Stimulated activated CD4-positive, alpha-beta T cell treated with anti-CD3 and anti-CD28 coated beads, Interleukin-2, amount 100 ng/mL, for 48 hours (primary cell): ENCODE results near the gene ZNF780B.
A peak's percentile ranks its signal among the peaks of the same experiment; 100 is the strongest.

Experiments
- DNase-seq, 2 donors: peaks; one replicate each; pipeline ENCODE4 v3.0.0-alpha.2; 2020

The ZNF780B gene

GRCh38 chr19:40035996-40036395, 20.0 kb downstream of the ZNF780B start:
- no peak for DNase-seq

GRCh38 chr19:40033989-40034560, 22.0 kb downstream of the ZNF780B start:
- DNase-seq, result no peak

GRCh38 chr19:40026597-40026970, 29.4 kb downstream of the ZNF780B start:
- DNase-seq, result no peak

DNA sequence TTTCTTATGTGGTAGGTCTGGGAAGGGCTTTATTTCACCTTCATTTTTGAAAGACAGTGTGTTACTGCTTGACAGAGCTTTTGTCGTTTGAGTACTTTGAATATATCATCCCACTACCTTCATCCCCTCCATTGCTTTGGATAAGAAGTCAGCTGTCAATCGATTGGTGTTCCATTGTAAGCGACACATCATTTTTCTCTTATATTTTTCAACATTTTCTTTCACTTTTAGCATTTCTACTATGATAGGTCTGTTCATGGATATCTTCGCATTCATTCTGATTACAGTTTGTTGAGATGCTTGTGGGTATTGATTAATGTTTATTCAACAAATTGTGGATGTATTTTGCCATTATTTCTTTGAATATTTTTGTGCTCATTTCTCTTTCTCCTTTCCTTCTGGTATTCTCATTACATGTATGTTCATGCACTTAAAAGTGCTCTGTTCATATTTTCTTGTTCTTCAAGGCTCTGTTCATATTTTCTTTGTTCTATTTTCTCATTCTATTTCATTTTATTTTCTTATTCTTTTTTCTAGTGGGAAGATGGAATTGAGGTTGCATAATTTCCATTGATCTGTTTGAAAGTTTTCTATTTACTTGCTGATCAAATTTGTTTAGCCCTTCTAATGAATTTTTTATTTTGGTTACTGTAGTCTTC, 30.0 kb downstream of the ZNF780B start:
- no peak for DNase-seq

GRCh38 chr19:40023969-40024368, 32.1 kb downstream of the ZNF780B start:
- no peak for DNase-seq

DNA sequence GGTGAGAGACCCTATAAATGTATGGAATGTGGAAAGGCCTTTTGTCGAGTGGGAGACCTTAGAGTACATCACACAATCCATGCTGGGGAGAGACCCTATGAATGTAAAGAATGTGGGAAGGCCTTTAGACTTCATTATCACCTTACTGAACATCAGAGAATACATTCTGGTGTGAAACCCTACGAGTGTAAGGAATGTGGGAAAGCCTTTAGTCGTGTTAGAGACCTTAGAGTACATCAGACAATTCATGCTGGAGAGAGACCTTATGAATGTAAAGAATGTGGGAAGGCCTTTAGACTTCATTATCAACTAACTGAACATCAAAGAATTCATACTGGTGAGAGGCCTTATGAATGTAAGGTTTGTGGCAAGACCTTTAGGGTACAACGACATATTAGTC, 42.0 kb downstream of the ZNF780B start:
- DNase-seq, result no peak

- DNase-seq, result no peak
Measured at GRCh38 chr19:40009674-40010073, 46.4 kb downstream of the ZNF780B start.

DNA sequence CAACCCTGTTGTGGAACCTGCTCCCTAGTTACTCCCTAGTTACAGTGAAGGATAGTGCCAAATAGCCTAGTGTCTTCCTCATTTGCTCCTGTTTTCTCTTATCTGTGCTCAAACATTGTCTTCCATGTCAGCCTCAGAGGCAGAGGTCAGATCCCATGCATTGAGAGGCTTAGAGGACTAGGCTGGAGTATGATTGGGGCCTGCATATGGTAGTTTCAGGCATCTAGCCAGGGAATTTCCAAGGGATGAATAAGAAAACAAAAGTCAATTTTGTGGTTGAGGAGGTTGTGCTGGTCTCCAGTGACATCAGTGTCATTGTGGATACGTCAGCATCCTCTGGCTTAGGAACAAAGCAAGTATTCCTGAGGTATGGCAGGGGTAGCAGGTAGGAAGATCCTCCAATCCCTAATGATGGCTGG, 49.7 kb downstream of the ZNF780B start:
- DNase-seq, result no peak

GRCh38 chr19:40005691-40006272, 50.2 kb downstream of the ZNF780B start:
- no peak for DNase-seq

DNA sequence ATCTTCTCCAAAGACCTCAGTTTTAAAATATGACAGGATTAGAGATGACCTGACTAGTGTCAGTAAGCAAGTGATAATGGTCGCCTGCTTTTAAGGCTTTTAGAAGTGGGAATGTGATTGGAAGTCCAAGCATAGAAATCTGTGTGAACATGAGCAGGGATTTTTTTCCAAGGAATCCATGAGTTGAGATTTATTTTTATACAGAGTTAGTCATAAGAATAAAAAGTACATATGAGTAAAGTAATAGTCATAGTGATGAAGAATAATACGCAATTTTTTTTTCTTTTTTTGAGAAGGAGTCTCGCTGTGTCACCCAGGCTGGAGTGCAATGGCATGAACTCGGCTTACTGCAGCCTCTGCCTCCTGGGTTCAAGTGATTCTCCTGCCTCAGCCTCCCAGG, 57.5 kb downstream of the ZNF780B start:
- no peak for DNase-seq

DNA sequence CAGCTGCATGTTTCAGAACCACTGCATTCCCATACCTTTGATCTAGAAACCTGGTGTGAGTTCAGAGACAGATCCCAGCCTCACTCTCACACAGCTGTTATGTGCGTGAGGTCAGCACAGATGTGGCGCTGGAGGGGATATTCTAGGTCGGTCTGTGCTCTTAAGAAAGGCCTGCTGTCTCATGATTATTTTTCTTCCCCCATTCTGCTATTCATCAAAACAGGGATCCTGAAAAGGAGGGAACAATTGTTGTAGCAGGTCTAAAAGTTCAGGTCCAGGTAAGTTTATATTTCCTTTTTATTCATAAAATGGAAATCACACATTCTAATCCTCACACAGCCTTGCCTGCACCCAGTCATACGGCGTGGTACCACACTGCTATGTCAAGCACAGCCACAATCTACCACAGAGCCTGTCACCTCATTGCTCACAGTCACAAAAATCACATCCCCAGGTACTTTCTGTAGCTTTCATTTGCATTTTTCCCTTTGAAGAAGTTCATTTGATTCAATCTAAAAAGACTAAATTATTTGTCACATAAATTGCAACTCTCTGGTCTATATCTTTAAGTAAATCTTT, 58.3 kb downstream of the ZNF780B start:
- DNase-seq, result peak in 1 of 2 donors; percentile 15

- DNase-seq, result peak; percentile 83 to 87
Measured at GRCh38 chr19:39996811-39997637, 59.0 kb downstream of the ZNF780B start, which contains the start of gene ZNF546. ZNF546 (plus strand) TSS chr19:39997060; CDS start chr19:39998327, 1,267 bp downstream.

DNA sequence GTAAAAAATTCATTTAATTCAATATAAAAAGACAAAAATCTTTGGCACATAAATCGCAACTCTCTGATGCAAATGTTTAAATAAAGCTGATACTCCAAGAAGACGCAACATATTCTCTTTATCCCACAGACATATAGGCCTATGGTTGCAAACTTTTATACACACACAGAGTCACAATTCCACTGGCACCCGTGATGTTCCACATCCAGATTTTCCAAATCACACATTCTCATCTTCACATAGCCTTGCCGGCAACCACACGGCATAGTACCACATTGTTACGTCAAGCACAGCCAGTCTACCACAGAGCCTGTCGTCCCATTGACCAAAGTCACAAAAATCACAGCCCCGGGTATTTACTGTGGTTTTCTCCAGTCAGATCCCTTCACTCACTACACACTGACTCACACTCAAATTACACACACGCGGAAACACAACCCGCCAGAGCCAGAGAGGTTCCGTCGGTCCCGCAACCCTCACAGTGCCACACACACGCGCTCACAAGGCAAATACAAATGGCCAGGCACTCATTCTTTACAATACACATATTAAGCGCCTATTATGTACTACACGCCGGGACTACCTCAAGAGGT, 59.7 kb downstream of the ZNF780B start:
- peak; percentile 39 to 44 for DNase-seq

DNA sequence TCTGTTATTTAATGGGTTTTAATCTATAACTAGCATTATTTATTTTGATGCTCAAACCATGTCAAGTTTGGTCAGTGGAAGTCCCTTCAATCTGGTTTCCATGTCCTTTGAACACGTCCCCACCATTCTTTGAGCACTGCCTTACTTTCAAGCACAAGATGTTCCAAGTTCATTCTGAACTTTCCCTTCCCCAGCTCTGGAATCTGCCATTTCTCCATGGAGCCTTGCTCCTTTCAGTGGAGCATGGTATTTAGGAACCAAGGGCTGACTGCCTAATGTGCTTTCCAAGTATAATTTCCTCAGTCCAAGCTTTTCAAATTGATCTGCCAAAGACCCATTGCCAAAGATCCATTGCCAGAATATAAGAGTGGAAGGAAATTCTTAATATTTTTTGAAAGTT, 60.2 kb downstream of the ZNF780B start:
- no peak for DNase-seq

GRCh38 chr19:39994361-39994760, 61.7 kb downstream of the ZNF780B start:
- DNase-seq, result no peak

GRCh38 chr19:39993605-39994004, 62.4 kb downstream of the ZNF780B start:
- DNase-seq, result no peak

DNA sequence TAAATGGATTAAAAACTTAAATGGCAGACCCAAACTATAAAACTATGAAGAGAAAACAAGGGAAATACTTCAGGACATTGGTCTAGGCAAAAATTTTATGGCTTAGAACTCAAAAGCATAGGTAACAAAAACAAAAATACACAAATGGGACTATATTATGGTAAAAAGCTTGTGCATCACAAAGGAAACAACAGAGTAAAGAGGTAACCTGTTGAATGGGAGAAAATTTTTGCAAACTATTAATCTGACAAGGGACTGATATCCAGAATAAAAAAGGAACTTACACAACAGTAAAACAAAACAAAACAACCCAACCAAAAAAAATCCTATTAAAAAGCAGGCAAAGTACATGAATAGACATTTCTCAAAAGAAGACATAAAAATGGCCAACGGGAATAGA, 68.4 kb downstream of the ZNF780B start:
- DNase-seq, result no peak

- DNase-seq, result no peak
Measured at GRCh38 chr19:39987167-39987566, 68.9 kb downstream of the ZNF780B start.

- no peak for DNase-seq
Measured at GRCh38 chr19:39986643-39987042, 69.4 kb downstream of the ZNF780B start.

DNA sequence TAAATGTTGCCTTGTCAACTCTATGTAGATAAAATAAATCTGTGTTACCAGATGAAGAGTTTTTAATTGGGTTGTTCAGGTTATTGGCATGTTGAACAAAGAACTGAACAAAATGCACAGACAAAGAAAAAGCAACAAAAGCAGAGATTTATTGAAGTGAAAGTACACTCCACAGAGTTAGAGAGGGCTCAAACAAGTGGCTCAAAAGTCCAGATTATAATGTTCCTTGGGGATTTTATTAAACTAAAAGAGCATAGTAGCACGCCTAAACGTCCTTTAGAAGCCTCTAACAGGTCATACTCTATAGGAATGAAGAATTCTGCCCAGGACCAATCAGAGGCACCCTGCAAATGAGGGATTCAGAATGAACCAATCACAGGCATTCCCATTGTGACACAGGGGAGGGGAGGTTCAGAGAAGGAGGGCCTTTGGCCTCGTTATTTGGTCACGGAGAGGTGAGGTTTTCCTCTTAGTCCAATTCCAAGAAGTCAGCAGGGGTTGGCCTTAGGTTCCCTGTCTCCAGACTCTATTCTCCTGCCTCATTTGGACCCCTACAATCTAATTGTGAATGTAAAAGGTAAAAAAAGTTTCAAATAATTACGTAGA, 72.2 kb downstream of the ZNF780B start:
- no peak for DNase-seq

DNA sequence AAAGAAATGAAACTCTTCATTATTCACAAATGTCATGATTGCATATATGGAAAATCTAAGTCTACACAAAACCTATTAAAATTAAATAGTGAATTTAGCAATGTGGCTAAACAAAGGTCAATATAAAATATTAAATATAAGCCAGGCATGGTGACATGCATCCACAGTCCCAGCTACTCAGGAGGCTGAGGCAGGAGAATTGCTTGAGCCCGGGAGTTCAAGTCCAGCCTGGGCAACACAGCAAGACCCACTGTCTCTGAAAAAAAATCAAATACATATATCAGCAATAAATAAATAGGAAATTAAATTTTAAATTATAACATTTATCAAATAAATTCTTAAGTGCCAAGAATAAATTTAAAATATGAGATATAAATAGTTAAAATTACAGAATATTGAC, 73.1 kb downstream of the ZNF780B start:
- no peak for DNase-seq
